Liver (tissue), 3 donors: ENCODE results near the gene SLC24A3.

ENCODE experiments used
- ATF3 ChIP-seq: IDR thresholded peaks from 2 replicates; pipeline ENCODE4 v1.6.1; 2016; ENCODE audit warnings: antibody characterized with exemption
- EGR1 ChIP-seq, 2 donors: IDR thresholded peaks; 2 replicates each; pipeline ENCODE4 v1.6.1; 2016 to 2018; ENCODE audit warnings: antibody characterized with exemption in 2 of 2, low read depth in 2 of 2
- GABPA ChIP-seq, 2 donors: IDR thresholded peaks in 1 of 2; conservative IDR thresholded peaks in 1 of 2; 2 replicates each; pipeline ENCODE4 v1.6.1; 2016; ENCODE audit warnings: antibody characterized with exemption in 2 of 2, mild to moderate bottlenecking in 1 of 2, moderate library complexity in 1 of 2
- HNF4G ChIP-seq: IDR thresholded peaks from 2 replicates; pipeline ENCODE4 v1.6.1; 2016; ENCODE audit warnings: antibody characterized with exemption
- JUND ChIP-seq, 2 donors: IDR thresholded peaks; 2 replicates each; pipeline ENCODE4 v1.6.1; 2016; ENCODE audit warnings: antibody characterized with exemption in 2 of 2
- RAD21 ChIP-seq, 2 donors: IDR thresholded peaks; 2 replicates each; pipeline ENCODE4 v1.6.1; 2016; ENCODE audit warnings: antibody characterized with exemption in 2 of 2, mild to moderate bottlenecking in 2 of 2
- REST ChIP-seq: IDR thresholded peaks from 2 replicates; pipeline ENCODE4 v1.6.1; 2016; ENCODE audit warnings: antibody characterized with exemption, mild to moderate bottlenecking
- TAF1 ChIP-seq: conservative IDR thresholded peaks from 2 replicates; pipeline ENCODE4 v1.6.1; 2016; ENCODE audit warnings: antibody characterized with exemption, mild to moderate bottlenecking
- TF ChIP-seq, protein P1 (sequence below): fragments of 150-350 bp; IDR thresholded peaks from 2 replicates; pipeline ENCODE4 v1.5.1; 2017; ENCODE audit warnings: improper control_type of control experiment, low read depth, low read length; ENCODE audit not compliant: missing input control
- TF ChIP-seq, protein P2 (sequence below): IDR thresholded peaks from 2 replicates; pipeline ENCODE4 v1.6.1; 2016; ENCODE audit warnings: antibody characterized with exemption
- donor health status: healthy.
- donor health status: healthy.

DNA sequence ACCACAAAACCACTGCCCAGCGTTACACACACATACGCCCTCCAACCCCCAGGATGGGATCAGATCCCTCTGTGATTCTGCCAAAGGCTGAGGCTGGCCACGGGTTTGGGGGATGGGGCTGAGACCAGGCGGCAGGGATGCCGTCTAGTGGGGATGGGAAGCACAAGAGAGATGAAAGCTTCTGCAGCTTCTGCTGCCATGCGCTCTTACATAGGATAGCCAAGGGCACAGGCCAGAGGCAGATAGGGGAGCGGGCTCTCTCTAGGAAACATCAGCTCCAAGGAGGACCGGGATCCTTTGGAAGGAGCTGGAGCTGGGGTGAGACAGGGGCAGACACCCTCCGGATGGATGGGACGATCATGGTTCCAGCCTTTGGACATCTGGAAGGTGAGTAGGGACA lies 526.9 kb downstream of the SLC24A3 start:
- TF ChIP-seq, protein P1, sequence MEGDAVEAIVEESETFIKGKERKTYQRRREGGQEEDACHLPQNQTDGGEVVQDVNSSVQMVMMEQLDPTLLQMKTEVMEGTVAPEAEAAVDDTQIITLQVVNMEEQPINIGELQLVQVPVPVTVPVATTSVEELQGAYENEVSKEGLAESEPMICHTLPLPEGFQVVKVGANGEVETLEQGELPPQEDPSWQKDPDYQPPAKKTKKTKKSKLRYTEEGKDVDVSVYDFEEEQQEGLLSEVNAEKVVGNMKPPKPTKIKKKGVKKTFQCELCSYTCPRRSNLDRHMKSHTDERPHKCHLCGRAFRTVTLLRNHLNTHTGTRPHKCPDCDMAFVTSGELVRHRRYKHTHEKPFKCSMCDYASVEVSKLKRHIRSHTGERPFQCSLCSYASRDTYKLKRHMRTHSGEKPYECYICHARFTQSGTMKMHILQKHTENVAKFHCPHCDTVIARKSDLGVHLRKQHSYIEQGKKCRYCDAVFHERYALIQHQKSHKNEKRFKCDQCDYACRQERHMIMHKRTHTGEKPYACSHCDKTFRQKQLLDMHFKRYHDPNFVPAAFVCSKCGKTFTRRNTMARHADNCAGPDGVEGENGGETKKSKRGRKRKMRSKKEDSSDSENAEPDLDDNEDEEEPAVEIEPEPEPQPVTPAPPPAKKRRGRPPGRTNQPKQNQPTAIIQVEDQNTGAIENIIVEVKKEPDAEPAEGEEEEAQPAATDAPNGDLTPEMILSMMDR = no peak
- TF ChIP-seq, protein P2, sequence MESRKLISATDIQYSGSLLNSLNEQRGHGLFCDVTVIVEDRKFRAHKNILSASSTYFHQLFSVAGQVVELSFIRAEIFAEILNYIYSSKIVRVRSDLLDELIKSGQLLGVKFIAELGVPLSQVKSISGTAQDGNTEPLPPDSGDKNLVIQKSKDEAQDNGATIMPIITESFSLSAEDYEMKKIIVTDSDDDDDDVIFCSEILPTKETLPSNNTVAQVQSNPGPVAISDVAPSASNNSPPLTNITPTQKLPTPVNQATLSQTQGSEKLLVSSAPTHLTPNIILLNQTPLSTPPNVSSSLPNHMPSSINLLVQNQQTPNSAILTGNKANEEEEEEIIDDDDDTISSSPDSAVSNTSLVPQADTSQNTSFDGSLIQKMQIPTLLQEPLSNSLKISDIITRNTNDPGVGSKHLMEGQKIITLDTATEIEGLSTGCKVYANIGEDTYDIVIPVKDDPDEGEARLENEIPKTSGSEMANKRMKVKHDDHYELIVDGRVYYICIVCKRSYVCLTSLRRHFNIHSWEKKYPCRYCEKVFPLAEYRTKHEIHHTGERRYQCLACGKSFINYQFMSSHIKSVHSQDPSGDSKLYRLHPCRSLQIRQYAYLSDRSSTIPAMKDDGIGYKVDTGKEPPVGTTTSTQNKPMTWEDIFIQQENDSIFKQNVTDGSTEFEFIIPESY = no peak
- no peak for TF ChIP-seq ATF3
- no peak for TF ChIP-seq EGR1 (IDR thresholded peaks at IDR 0.05; ENCODE audit: low read depth in 2 of 2)
- TF ChIP-seq RAD21 (IDR thresholded peaks at IDR 0.05) = no peak
- TF ChIP-seq REST = no peak
- no peak for TF ChIP-seq GABPA (IDR thresholded peaks at IDR 0.05 in 1 of 2, conservative IDR thresholded peaks at IDR 0.05 in 1 of 2)
- no peak for TF ChIP-seq TAF1
- no peak for TF ChIP-seq HNF4G
- TF ChIP-seq JUND (IDR thresholded peaks at IDR 0.05) = no peak
